Tibial artery (tissue), 4 donors: Measurements from ENCODE around the gene CNST.

Experiments
- DNase-seq, 2 donors: peaks; one replicate each; pipeline ENCODE4 v3.0.0-alpha.2; 2019
- H3K27ac ChIP-seq, 2 donors: fragments of 200-600 bp; sonication (generic) in 1 of 2; 1 replicate in 1 of 2; 2 replicates in 1 of 2; pipeline ENCODE4 v1.5.1; 2018 to 2019; ENCODE audit warnings: mild to moderate bottlenecking in 1 of 2
- H3K27me3 ChIP-seq, 2 donors: fragments of 200-600 bp; sonication (generic) in 1 of 2; one replicate each; pipeline versions ENCODE4 v1.5.1 to v1.6.0; 2016 to 2019
- H3K36me3 ChIP-seq, 3 donors: fragments of 200-600 bp; sonication (generic) in 2 of 3; one replicate each; pipeline ENCODE4 v1.5.1; 2016 to 2019; ENCODE audit warnings: mild to moderate bottlenecking in 2 of 3
- H3K4me1 ChIP-seq, 4 donors: fragments of 200-600 bp; sonication (generic) in 2 of 4; 1 replicate in 3 of 4; 2 replicates in 1 of 4; pipeline ENCODE4 v1.5.1; 2016 to 2019
- H3K4me3 ChIP-seq, 2 donors: fragments of 200-600 bp; sonication (generic) in 1 of 2; 1 replicate in 1 of 2; 2 replicates in 1 of 2; pipeline ENCODE4 v1.5.1; 2018 to 2019; ENCODE audit warnings: mild to moderate bottlenecking in 2 of 2
- H3K9me3 ChIP-seq, 3 donors: fragments of 200-600 bp; sonication (generic) in 1 of 3; one replicate each; pipeline ENCODE4 v1.5.1; 2016 to 2019
- intact Hi-C: fragments of 100-400 bp; cut with DNase I; formaldehyde crosslinking; loops from one replicate; pipeline ENCODE4 v1.15.0; 2023; ENCODE audit warnings: low total_unique reads
- TF ChIP-seq, protein P1 (sequence below), 2 experiments: fragments of 200-600 bp in 1 of 2; fragments of 450-650 bp in 1 of 2; IDR thresholded peaks; one replicate each; pipeline ENCODE4 v1.5.1; 2017 to 2019; ENCODE audit warnings: antibody characterized with exemption in 2 of 2, mild to moderate bottlenecking in 1 of 2, moderate library complexity in 1 of 2

The CNST gene

GRCh38 chr1:246638941-246639655, 72.8 kb downstream of the CNST start:
- no peaks in the 10 kb centered on the region for H3K9me3 ChIP-seq
- H3K27me3 ChIP-seq, result no peaks in the 10 kb centered on the region
- intact Hi-C loops, result loop anchor here (5.0 kb wide), 1 partner anchor 72 kb away; the partner anchor contains the start of genes CNST and TFB2M
- peaks cover 24 to 34% (median 33%) of the 10 kb centered on the region in 3 donors for H3K36me3 ChIP-seq
- H3K27ac ChIP-seq, result peak overlapping the region; percentile 34 to 57
- peaks cover 0 to 41% (median 12%) of the 10 kb centered on the region in 4 donors for H3K4me1 ChIP-seq
- no peak overlapping the region for H3K4me3 ChIP-seq
- TF ChIP-seq, protein P1, sequence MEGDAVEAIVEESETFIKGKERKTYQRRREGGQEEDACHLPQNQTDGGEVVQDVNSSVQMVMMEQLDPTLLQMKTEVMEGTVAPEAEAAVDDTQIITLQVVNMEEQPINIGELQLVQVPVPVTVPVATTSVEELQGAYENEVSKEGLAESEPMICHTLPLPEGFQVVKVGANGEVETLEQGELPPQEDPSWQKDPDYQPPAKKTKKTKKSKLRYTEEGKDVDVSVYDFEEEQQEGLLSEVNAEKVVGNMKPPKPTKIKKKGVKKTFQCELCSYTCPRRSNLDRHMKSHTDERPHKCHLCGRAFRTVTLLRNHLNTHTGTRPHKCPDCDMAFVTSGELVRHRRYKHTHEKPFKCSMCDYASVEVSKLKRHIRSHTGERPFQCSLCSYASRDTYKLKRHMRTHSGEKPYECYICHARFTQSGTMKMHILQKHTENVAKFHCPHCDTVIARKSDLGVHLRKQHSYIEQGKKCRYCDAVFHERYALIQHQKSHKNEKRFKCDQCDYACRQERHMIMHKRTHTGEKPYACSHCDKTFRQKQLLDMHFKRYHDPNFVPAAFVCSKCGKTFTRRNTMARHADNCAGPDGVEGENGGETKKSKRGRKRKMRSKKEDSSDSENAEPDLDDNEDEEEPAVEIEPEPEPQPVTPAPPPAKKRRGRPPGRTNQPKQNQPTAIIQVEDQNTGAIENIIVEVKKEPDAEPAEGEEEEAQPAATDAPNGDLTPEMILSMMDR (IDR thresholded peaks at IDR 0.05), result no peak
- DNase-seq, result no peak

DNA sequence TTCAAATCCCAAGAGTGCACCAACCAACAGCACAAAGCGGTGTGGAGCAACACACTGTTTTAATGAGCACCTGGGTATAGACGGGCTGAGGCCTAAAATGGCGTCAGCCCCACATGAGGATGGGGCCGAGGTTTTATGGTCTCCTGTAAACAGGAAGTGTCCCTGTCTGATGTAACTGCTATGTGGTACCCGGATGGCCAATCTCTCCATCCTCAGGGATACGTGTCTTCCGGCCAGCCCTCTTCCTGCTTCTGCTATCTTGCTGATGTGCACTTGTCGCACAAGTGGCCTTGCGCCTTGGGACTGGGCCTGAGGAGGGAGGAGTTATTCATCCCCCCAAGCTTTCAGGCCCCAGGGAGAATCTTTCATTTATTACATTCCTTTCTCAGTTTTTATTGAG, 73.5 kb downstream of the CNST start:
- DNase-seq, result no peak

DNA sequence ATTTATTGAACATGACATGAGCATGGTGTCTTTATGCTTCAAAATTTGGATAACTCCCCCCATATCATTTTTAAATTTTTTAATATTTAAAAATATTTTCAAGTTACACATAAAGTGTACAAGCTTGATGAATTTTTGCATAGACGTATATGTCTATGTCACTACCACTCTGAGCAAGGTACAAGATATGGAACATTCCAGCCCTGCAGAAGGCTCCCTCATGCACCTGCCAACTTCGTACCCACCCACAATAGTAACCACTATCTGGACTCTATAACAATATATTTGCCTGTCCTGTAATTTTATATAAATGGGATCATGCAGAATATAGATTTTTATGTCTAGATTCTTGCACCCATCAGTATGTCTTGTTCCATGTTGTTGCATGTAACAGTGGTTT, 74.5 kb downstream of the CNST start:
- no peak for DNase-seq
- no peak overlapping the region for H3K4me3 ChIP-seq
- H3K36me3 ChIP-seq, result peaks cover 19 to 46% (median 33%) of the 10 kb centered on the region in 3 donors
- H3K9me3 ChIP-seq, result no peaks in the 10 kb centered on the region
- TF ChIP-seq, protein P1 (IDR thresholded peaks at IDR 0.05), result no peak
- intact Hi-C loops, result loop anchor here (5.0 kb wide), 1 partner anchor 57 kb away; no protein-coding TSS in a partner anchor
- peaks cover 0 to 41% (median 12%) of the 10 kb centered on the region in 4 donors for H3K4me1 ChIP-seq
- H3K27me3 ChIP-seq, result no peaks in the 10 kb centered on the region
- peak overlapping the region in 1 of 2 donors; percentile 57 for H3K27ac ChIP-seq

More for the DNA sequence above, 73.5 kb downstream of the CNST start:
- TF ChIP-seq, protein P1 (IDR thresholded peaks at IDR 0.05), result no peak
- no peaks in the 10 kb centered on the region for H3K27me3 ChIP-seq
- H3K36me3 ChIP-seq, result peaks cover 19 to 39% (median 34%) of the 10 kb centered on the region in 3 donors
- no peaks in the 10 kb centered on the region for H3K9me3 ChIP-seq
- H3K27ac ChIP-seq, result peak overlapping the region; percentile 34 to 57
- intact Hi-C loops, result loop anchor here (5.0 kb wide), 2 partner anchors 58 to 72 kb away; partner anchors contain the start of genes CNST and TFB2M
- no peak overlapping the region for H3K4me3 ChIP-seq
- H3K4me1 ChIP-seq, result peaks cover 0 to 41% (median 12%) of the 10 kb centered on the region in 4 donors

DNA sequence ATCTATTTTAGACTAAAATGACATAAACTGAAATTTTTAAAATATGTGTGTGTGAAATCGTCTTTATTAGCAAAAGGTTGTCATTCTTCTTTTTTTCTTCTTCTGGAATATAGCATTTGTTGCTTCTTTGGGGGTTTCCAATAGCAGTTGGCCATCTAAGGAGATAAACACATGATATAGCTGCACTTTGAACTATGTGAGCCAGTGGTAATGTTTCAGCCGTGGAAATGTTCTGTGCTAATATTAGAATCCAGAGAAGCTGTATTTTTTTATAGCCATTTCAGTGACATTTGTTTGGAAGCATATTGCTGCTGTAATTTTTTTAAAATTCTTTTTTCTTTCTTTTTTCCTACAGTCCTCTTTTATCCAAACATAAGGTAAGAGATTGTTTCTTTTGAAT, 75.1 kb downstream of the CNST start:
- Histone ChIP-seq H3K27me3 (no peaks in the 10 kb centered on the region), H3K4me1 (peaks cover 0 to 41% (median 12%) of the 10 kb centered on the region in 4 donors), H3K9me3 (no peaks in the 10 kb centered on the region), H3K36me3 (peaks cover 19 to 48% (median 33%) of the 10 kb centered on the region in 3 donors), H3K4me3 (no peak overlapping the region), H3K27ac (peak overlapping the region; percentile 36 to 57)
- TF ChIP-seq, protein P1 (IDR thresholded peaks at IDR 0.05), result no peak
- intact Hi-C loops, result loop anchor here (5.0 kb wide), 1 partner anchor 56 kb away; no protein-coding TSS in a partner anchor
- DNase-seq, result no peak

DNA sequence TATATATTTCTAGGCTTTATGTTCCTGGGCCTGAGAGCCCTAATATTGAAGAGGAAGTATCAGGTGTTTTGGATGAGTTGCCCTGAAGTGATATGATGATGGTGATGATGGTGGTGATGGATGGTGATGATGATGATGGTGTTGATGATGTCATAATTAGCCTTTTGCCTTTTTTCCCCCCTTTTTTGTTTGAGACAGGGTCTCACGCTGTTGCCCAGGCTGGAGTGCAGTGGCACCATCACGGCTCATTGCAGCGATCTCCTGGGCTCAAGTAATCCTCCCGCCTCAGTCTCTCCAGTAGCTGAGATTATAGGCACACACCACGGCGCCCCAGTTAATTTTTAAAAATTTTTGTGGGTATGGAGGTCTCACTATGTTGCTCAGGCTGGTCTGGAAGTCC, 76.5 kb downstream of the CNST start:
- DNase-seq, result no peak
- TF ChIP-seq, protein P1 (IDR thresholded peaks at IDR 0.05), result no peak
- intact Hi-C loops, result loop anchor here (5.0 kb wide), 1 partner anchor 55 kb away; no protein-coding TSS in a partner anchor
- Histone ChIP-seq H3K9me3 (no peaks in the 10 kb centered on the region), H3K36me3 (peaks cover 18 to 46% (median 29%) of the 10 kb centered on the region in 3 donors), H3K27me3 (no peaks in the 10 kb centered on the region), H3K4me1 (peaks cover 0 to 48% (median 12%) of the 10 kb centered on the region in 4 donors), H3K27ac (no peak overlapping the region), H3K4me3 (no peak overlapping the region)
